Brain microvascular endothelial cell (primary cell): Measurements from ENCODE around the gene TAF4.

Source experiments
- DNase-seq: peaks from one replicate; pipeline ENCODE4 v3.0.0-alpha.2; 2020
- H3K27ac ChIP-seq: fragments of 250-450 bp; sonication (Bioruptor Pico); 2 replicates; pipeline ENCODE4 v1.5.1; 2020; ENCODE audit warnings: mild to moderate bottlenecking, moderate library complexity
- H3K27me3 ChIP-seq: fragments of 250-450 bp; sonication (Bioruptor Pico); replicated peaks from 2 replicates; pipeline ENCODE4 v1.5.1; 2020; ENCODE audit warnings: mild to moderate bottlenecking
- H3K36me3 ChIP-seq: fragments of 250-450 bp; sonication (Bioruptor Pico); replicated peaks from 2 replicates; pipeline ENCODE4 v1.5.1; 2020; ENCODE audit warnings: mild to moderate bottlenecking
- H3K4me3 ChIP-seq: 2 replicates; pipeline ENCODE4 v1.5.1; 2011; ENCODE audit warnings: low read depth, mild to moderate bottlenecking, control low read depth, low read length, moderate library complexity
- CTCF ChIP-seq: IDR thresholded peaks from 2 replicates; pipeline ENCODE4 v1.5.1; 2011; ENCODE audit warnings: low read depth, mild to moderate bottlenecking, moderate library complexity, low read length, control low read depth, inconsistent platforms; ENCODE audit errors: missing control alignments
- in situ Hi-C: cut with HindIII; loops from 2 replicates; pipeline ENCODE4 v1.10.0; 2017; ENCODE audit warnings: low sequenced_read_pairs, low pct_ligation_motif_present

The TAF4 gene

GRCh38 chr20:61940976-61941720, 124.5 kb downstream of the TAF4 start:
- no peaks in the 10 kb centered on the region for H3K27me3 ChIP-seq
- no peak for DNase-seq
- H3K4me3 ChIP-seq: no peak overlapping the region
- H3K27ac ChIP-seq: no peak overlapping the region
- TF ChIP-seq CTCF: no peak
- in situ Hi-C loops: no loop called here
- H3K36me3 ChIP-seq: no peaks in the 10 kb centered on the region

DNA sequence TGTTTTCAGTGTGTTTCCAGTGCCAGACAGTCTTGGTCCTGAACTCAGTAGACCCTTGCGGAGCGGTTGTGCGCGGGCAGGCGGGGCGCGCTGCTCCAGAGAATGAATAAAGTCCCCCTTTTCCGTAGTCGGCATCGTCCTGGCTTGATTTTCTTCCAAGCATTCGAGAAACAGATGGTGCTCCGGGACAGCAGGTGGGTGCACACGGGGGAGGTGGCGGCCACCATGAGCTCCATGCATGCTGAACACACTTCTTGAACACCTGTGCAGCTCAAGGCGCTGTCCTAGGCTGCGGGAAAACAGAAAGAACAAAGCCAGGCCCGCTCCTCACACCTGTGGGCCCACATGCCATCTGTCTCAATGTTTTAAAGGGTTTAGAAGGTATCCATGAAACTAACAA, 125.2 kb downstream of the TAF4 start:
- no peaks in the 10 kb centered on the region for H3K36me3 ChIP-seq
- H3K4me3 ChIP-seq: no peak overlapping the region
- no peaks in the 10 kb centered on the region for H3K27me3 ChIP-seq
- in situ Hi-C loops: no loop called here
- no peak for TF ChIP-seq CTCF
- no peak for DNase-seq
- no peak overlapping the region for H3K27ac ChIP-seq

- Histone ChIP-seq H3K27ac (no peak overlapping the region), H3K27me3 (no peaks in the 10 kb centered on the region), H3K36me3 (no peaks in the 10 kb centered on the region), H3K4me3 (no peak overlapping the region)
- DNase-seq: no peak
- no peak for TF ChIP-seq CTCF
- in situ Hi-C loops: no loop called here
Measured at GRCh38 chr20:61939691-61940360, 125.9 kb downstream of the TAF4 start.

- no peaks in the 10 kb centered on the region for H3K27me3 ChIP-seq
- TF ChIP-seq CTCF: no peak
- in situ Hi-C loops: no loop called here
- no peak overlapping the region for H3K4me3 ChIP-seq
- H3K27ac ChIP-seq: no peak overlapping the region
- H3K36me3 ChIP-seq: no peaks in the 10 kb centered on the region
- no peak for DNase-seq
Measured at GRCh38 chr20:61938839-61939690, 126.6 kb downstream of the TAF4 start.

GRCh38 chr20:61937963-61938838, 127.5 kb downstream of the TAF4 start:
- no peak for DNase-seq
- Histone ChIP-seq H3K4me3 (no peak overlapping the region), H3K36me3 (no peaks in the 10 kb centered on the region), H3K27me3 (no peaks in the 10 kb centered on the region), H3K27ac (no peak overlapping the region)
- TF ChIP-seq CTCF: no peak
- in situ Hi-C loops: no loop called here
